ENCODE data around the gene CYP2U1. TPM values are rescaled to one million over a fixed set of nuclear protein-coding genes. Genes with fewer than 3 reads are reported as not detected.

CYP2U1 gene
- polyA plus RNA-seq, 3 donors = 0.77 to 1.7 (median 1.5) TPM

- Histone ChIP-seq H3K9ac (ENCODE audit: insufficient read depth, low read length, poor library complexity, severe bottlenecking) (no peak overlapping the region), H3K79me2 (ENCODE audit: insufficient read depth, low read length) (no peaks in the 10 kb centered on the region), H3K27ac (ENCODE audit: low read depth in 1 of 2, low read length in 2 of 2) (no peak overlapping the region), H3K9me3 (replicated peaks in 1 of 2; ENCODE audit: control insufficient read depth in 1 of 2, insufficient read depth in 1 of 2, low read length in 2 of 2) (peaks cover under 1 to 4% of the 10 kb centered on the region in 2 donors), H3K36me3 (replicated peaks in 1 of 2; ENCODE audit: control insufficient read depth in 1 of 2, insufficient read depth in 2 of 2, low read length in 2 of 2) (no peaks in the 10 kb centered on the region), H3K27me3 (ENCODE audit: control insufficient read depth in 2 of 2, insufficient read depth in 2 of 2, low read length in 2 of 2) (no peaks in the 10 kb centered on the region), H3K4me1 (ENCODE audit: control insufficient read depth in 1 of 2, insufficient read depth in 2 of 2, low read length in 2 of 2) (no peaks in the 10 kb centered on the region), H2AFZ (ENCODE audit: insufficient read depth, low read depth, low read length, poor library complexity, severe bottlenecking) (no peak overlapping the region), H4K20me1 (ENCODE audit: insufficient read depth, low read length) (no peaks in the 10 kb centered on the region), H3K4me2 (replicated peaks; ENCODE audit: extremely low read depth, low read length, poor library complexity, severe bottlenecking) (no peak overlapping the region), H3K4me3 (replicated peaks in 1 of 3; ENCODE audit: low read depth in 2 of 3, low read length in 3 of 3) (no peak overlapping the region)
- Mint-ChIP-seq H3K9me3 (peaks cover 7 to 16% (median 9%) of the 10 kb centered on the region in 7 donors), H3K4me1 (no peaks in the 10 kb centered on the region), H3K36me3 (peaks cover 0 to 13% of the 10 kb centered on the region in 2 donors), H3K4me3 (no peak overlapping the region), H3K27ac (no peak overlapping the region), H3K27me3 (ENCODE audit: low read depth in 3 of 3) (peaks cover 0 to 2% (median 1%) of the 10 kb centered on the region in 3 donors)
- intact Hi-C loops (cut with micrococcal nuclease) = no loop called here
- TF ChIP-seq CTCF (IDR thresholded peaks at IDR 0.05) = no peak
- no peak for DNase-seq
Observed at GRCh38 chr4:107951551-107951950, 20.2 kb downstream of the CYP2U1 start.

- no CpG with 5 or more reads among the region's 1 CpG for WGBS (ENCODE audit: insufficient coverage)
- peaks cover 0 to 2% (median 1%) of the 10 kb centered on the region in 3 donors for H3K27me3 Mint-ChIP-seq (ENCODE audit: low read depth in 3 of 3)
- H3K4me3 Mint-ChIP-seq = no peak overlapping the region
- no peaks in the 10 kb centered on the region for H3K4me1 Mint-ChIP-seq
- H3K9ac ChIP-seq (ENCODE audit: insufficient read depth, low read length, poor library complexity, severe bottlenecking) = no peak overlapping the region
- H3K27ac Mint-ChIP-seq = no peak overlapping the region
- no peaks in the 10 kb centered on the region for H4K20me1 ChIP-seq (ENCODE audit: insufficient read depth, low read length)
- H3K9me3 Mint-ChIP-seq = peaks cover 17 to 41% (median 22%) of the 10 kb centered on the region in 7 donors
- H3K4me1 ChIP-seq (ENCODE audit: control insufficient read depth in 1 of 2, insufficient read depth in 2 of 2, low read length in 2 of 2) = no peaks in the 10 kb centered on the region
- no peaks in the 10 kb centered on the region for H3K79me2 ChIP-seq (ENCODE audit: insufficient read depth, low read length)
- no peak overlapping the region for H2AFZ ChIP-seq (ENCODE audit: insufficient read depth, low read depth, low read length, poor library complexity, severe bottlenecking)
- H3K4me2 ChIP-seq (replicated peaks; ENCODE audit: extremely low read depth, low read length, poor library complexity, severe bottlenecking) = no peak overlapping the region
- H3K36me3 ChIP-seq (replicated peaks in 1 of 2; ENCODE audit: control insufficient read depth in 1 of 2, insufficient read depth in 2 of 2, low read length in 2 of 2) = no peaks in the 10 kb centered on the region
- no peak overlapping the region for H3K27ac ChIP-seq (ENCODE audit: low read depth in 1 of 2, low read length in 2 of 2)
- H3K9me3 ChIP-seq (replicated peaks in 1 of 2; ENCODE audit: control insufficient read depth in 1 of 2, insufficient read depth in 1 of 2, low read length in 2 of 2) = peaks cover 4 to 11% of the 10 kb centered on the region in 2 donors
- intact Hi-C loops (cut with micrococcal nuclease) = no loop called here
- H3K36me3 Mint-ChIP-seq = no peaks in the 10 kb centered on the region
- TF ChIP-seq CTCF (IDR thresholded peaks at IDR 0.05) = no peak
- H3K4me3 ChIP-seq (replicated peaks in 1 of 3; ENCODE audit: low read depth in 2 of 3, low read length in 3 of 3) = no peak overlapping the region
- no peaks in the 10 kb centered on the region for H3K27me3 ChIP-seq (ENCODE audit: control insufficient read depth in 2 of 2, insufficient read depth in 2 of 2, low read length in 2 of 2)
- DNase-seq = no peak
Observed at GRCh38 chr4:107956011-107956410, 24.7 kb downstream of the CYP2U1 start.

All from CD14-positive monocyte (primary cell).